Gastrocnemius medialis (tissue), 4 donors: ENCODE measurements around the gene AKAIN1. TPM values are rescaled to one million over a fixed set of nuclear protein-coding genes. Genes with fewer than 3 reads are reported as not detected.

Experiments used
- ATAC-seq, 2 donors: fragments of 150-250 bp; one replicate each; pipeline ENCODE4 v1.9.1; 2016
- DNase-seq, 2 donors: peaks; one replicate each; pipeline ENCODE4 v3.0.0-alpha.2; 2019
- H3K27ac ChIP-seq, 4 donors: fragments of 200-600 bp; sonication (generic); 1 replicate in 1 of 4; 2 replicates in 3 of 4; pipeline ENCODE4 v1.5.1; 2016 to 2018; ENCODE audit warnings: mild to moderate bottlenecking in 2 of 4, moderate library complexity in 1 of 4
- H3K27me3 ChIP-seq, 3 donors: fragments of 200-600 bp; sonication (generic) in 2 of 3; 1 replicate in 1 of 3; 2 replicates in 2 of 3; pipeline versions ENCODE4 v1.5.1 to v1.6.0; 2016 to 2019; ENCODE audit warnings: mild to moderate bottlenecking in 1 of 3, moderate library complexity in 1 of 3
- H3K36me3 ChIP-seq, 2 donors: fragments of 200-600 bp; sonication (generic) in 1 of 2; one replicate each; pipeline ENCODE4 v1.5.1; 2017 to 2018
- H3K4me1 ChIP-seq, 2 donors: fragments of 200-600 bp; sonication (generic) in 1 of 2; one replicate each; pipeline ENCODE4 v1.5.1; 2016 to 2017; ENCODE audit warnings: mild to moderate bottlenecking in 2 of 2
- H3K4me3 ChIP-seq, 4 donors: fragments of 200-600 bp; sonication (generic) in 3 of 4; 1 replicate in 1 of 4; 2 replicates in 3 of 4; pipeline ENCODE4 v1.5.1; 2016 to 2019; ENCODE audit warnings: mild to moderate bottlenecking in 2 of 4
- H3K9me3 ChIP-seq, 3 donors: fragments of 200-600 bp; sonication (generic) in 2 of 3; 1 replicate in 1 of 3; 2 replicates in 2 of 3; pipeline ENCODE4 v1.5.1; 2016 to 2019
- POLR2A ChIP-seq, 2 donors: fragments of 450-650 bp; IDR thresholded peaks; one replicate each; pipeline ENCODE4 v1.6.1; 2017; ENCODE audit warnings: antibody characterized with exemption in 2 of 2, mild to moderate bottlenecking in 2 of 2, moderate library complexity in 2 of 2
- in situ Hi-C, 4 donors: fragments of 200-750 bp; cut with MboI; loops; one replicate each; pipeline versions ENCODE4 v1.15.0 to v1.8.0; 2017; ENCODE audit warnings: low sequenced_read_pairs in 4 of 4
- intact Hi-C: fragments of 100-400 bp; cut with DNase I; formaldehyde crosslinking; loops from one replicate; pipeline ENCODE4 v1.15.1; 2023; ENCODE audit warnings: low total_unique reads
- total RNA-seq, 4 donors: library from RNA; depleted of rRNA; stranded (reverse); fragments of >200 nt; gene quantifications; one replicate each; pipeline versions ENCODE4 v1.1.0 to v1.2.3, GENCODE V29; 2016
- TF ChIP-seq, protein P1 (sequence below), 5 experiments: fragments of 450-650 bp in 3 of 5; fragments of 200-600 bp in 2 of 5; sonication (generic) in 2 of 5; IDR thresholded peaks in 4 of 5; conservative IDR thresholded peaks in 1 of 5; 1 replicate in 4 of 5; 2 replicates in 1 of 5; pipeline ENCODE4 v1.5.1; 2016 to 2019; ENCODE audit warnings: antibody characterized with exemption in 5 of 5, mild to moderate bottlenecking in 3 of 5, moderate library complexity in 3 of 5

AKAIN1 gene
- total RNA-seq, 4 donors from 2014 or later, result not detected

DNA sequence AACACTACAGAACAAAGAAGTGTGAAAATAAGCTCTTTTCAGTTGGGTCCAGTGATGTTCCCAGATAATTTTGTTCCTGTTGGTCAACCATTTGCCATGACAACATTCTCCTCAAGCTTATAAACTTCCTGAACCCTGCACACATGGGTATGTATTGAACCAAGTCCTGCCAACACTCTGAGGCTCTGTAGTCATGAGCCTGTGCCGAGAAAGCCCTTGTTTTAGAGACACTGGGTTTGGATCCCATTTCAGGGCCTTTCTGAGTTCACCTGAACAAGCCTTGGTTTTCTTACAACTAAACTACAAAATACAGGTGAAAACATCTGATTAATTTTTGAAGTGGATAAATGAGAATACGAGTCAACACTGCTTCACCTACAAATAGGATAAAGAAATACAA, 38.5 kb downstream of the AKAIN1 start:
- no peak for ATAC-seq
- no peak for DNase-seq
- no peaks in the 10 kb centered on the region for H3K27me3 ChIP-seq
- intact Hi-C loops (no loop called here), in situ Hi-C loops (no loop called here)
- no peaks in the 10 kb centered on the region for H3K36me3 ChIP-seq
- H3K4me1 ChIP-seq, result no peaks in the 10 kb centered on the region
- no peak for TF ChIP-seq POLR2A (IDR thresholded peaks at IDR 0.05)
- TF ChIP-seq, protein P1, sequence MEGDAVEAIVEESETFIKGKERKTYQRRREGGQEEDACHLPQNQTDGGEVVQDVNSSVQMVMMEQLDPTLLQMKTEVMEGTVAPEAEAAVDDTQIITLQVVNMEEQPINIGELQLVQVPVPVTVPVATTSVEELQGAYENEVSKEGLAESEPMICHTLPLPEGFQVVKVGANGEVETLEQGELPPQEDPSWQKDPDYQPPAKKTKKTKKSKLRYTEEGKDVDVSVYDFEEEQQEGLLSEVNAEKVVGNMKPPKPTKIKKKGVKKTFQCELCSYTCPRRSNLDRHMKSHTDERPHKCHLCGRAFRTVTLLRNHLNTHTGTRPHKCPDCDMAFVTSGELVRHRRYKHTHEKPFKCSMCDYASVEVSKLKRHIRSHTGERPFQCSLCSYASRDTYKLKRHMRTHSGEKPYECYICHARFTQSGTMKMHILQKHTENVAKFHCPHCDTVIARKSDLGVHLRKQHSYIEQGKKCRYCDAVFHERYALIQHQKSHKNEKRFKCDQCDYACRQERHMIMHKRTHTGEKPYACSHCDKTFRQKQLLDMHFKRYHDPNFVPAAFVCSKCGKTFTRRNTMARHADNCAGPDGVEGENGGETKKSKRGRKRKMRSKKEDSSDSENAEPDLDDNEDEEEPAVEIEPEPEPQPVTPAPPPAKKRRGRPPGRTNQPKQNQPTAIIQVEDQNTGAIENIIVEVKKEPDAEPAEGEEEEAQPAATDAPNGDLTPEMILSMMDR (IDR thresholded peaks at IDR 0.05 in 4 of 5, conservative IDR thresholded peaks at IDR 0.05 in 1 of 5), result no peak
- H3K9me3 ChIP-seq, result no peaks in the 10 kb centered on the region
- no peak overlapping the region for H3K27ac ChIP-seq
- no peak overlapping the region for H3K4me3 ChIP-seq

DNA sequence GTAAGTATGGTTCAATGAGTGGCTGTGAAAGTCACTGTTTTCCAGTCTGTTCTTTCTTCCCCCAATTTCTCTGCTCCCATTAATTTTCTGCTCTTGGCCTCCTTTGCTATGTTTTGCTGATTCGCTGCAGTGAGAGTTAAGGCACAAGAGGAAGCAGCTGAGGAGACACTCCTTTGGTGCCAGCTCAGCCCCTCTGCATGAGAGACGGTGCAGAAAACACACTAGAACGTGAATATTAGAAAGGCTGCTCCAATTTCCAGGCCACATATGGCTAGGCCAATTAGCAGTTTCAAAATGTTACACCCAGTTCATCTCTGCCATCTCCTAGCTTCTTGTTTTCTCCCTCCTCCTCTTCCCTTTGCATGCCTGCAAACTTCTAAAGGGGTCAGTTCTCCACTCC, 38.9 kb downstream of the AKAIN1 start:
- Histone ChIP-seq H3K4me1 (no peaks in the 10 kb centered on the region), H3K27ac (no peak overlapping the region), H3K36me3 (no peaks in the 10 kb centered on the region), H3K4me3 (no peak overlapping the region), H3K27me3 (no peaks in the 10 kb centered on the region), H3K9me3 (no peaks in the 10 kb centered on the region)
- intact Hi-C loops (no loop called here), in situ Hi-C loops (no loop called here)
- TF ChIP-seq POLR2A (IDR thresholded peaks at IDR 0.05), result no peak
- TF ChIP-seq, protein P1 (IDR thresholded peaks at IDR 0.05 in 4 of 5, conservative IDR thresholded peaks at IDR 0.05 in 1 of 5), result no peak
- ATAC-seq (no peak), DNase-seq (no peak)

DNA sequence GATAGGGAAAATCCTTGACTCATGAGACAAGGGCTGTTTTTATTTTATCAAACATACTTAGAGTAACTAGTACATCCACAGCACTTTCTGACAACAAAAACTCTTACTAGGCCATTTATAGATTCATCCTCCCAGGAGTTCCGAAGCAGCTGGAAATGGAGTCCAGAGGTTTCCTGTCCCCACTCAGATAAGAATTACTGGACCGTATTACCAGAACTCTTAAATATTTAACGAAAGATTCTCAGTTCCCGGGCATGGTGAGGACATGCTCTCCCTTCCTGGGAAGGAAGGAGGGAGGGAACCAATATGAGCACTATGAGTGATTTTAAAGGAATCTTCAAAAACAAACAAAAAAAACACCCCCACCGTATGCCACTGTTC, 41.2 kb downstream of the AKAIN1 start:
- TF ChIP-seq, protein P1 (IDR thresholded peaks at IDR 0.05 in 4 of 5, conservative IDR thresholded peaks at IDR 0.05 in 1 of 5), result no peak
- no peak for TF ChIP-seq POLR2A (IDR thresholded peaks at IDR 0.05)
- Histone ChIP-seq H3K4me3 (no peak overlapping the region), H3K27me3 (no peaks in the 10 kb centered on the region), H3K27ac (no peak overlapping the region), H3K36me3 (no peaks in the 10 kb centered on the region), H3K4me1 (no peaks in the 10 kb centered on the region), H3K9me3 (no peaks in the 10 kb centered on the region)
- in situ Hi-C loops (no loop called here), intact Hi-C loops (no loop called here)
- ATAC-seq, result no peak
- no peak for DNase-seq

DNA sequence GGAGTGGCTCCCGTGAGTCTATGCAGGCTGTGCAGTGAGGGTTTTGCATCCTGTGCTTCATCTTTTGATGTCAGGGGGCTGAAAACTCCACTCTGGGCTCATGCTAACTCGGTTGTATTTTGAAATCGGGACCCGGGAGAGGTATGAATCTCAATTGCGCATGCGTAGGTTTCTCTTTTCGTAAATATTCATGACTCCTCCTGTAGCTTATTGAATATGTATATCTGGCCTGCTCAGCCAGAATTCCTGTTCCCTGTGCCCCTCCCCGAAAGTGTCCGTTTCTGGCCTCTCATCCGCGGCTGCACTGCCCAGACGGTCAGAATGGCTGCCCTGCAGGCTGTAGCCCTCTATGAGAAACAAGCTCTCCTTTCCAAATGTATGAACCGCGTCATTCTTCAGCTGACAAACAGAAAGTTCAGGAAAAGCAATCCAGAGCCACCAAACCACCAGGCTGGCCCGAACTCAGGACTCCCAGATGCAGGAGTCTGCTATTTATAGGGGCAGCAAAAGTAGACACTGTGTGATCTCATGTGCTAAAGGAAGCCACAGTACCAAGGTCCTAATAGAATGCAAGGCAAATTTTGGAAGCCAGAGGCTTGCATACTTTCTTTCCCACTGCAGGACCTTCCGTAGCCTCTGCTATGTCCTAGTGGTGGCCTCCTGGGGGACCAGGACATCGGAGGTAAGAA, 41.7 kb downstream of the AKAIN1 start:
- in situ Hi-C loops, result no loop called here
- no peaks in the 10 kb centered on the region for H3K36me3 ChIP-seq
- DNase-seq (no peak), ATAC-seq (no peak)
- no peaks in the 10 kb centered on the region for H3K9me3 ChIP-seq
- H3K4me3 ChIP-seq, result no peak overlapping the region
- TF ChIP-seq, protein P1 (IDR thresholded peaks at IDR 0.05 in 4 of 5, conservative IDR thresholded peaks at IDR 0.05 in 1 of 5), result no peak
- no peak for TF ChIP-seq POLR2A (IDR thresholded peaks at IDR 0.05)
- H3K27me3 ChIP-seq, result no peaks in the 10 kb centered on the region
- intact Hi-C loops, result no loop called here
- H3K4me1 ChIP-seq, result no peaks in the 10 kb centered on the region
- H3K27ac ChIP-seq, result no peak overlapping the region
